Measurements from ENCODE around the gene LMO4.

LMO4 gene

DNA sequence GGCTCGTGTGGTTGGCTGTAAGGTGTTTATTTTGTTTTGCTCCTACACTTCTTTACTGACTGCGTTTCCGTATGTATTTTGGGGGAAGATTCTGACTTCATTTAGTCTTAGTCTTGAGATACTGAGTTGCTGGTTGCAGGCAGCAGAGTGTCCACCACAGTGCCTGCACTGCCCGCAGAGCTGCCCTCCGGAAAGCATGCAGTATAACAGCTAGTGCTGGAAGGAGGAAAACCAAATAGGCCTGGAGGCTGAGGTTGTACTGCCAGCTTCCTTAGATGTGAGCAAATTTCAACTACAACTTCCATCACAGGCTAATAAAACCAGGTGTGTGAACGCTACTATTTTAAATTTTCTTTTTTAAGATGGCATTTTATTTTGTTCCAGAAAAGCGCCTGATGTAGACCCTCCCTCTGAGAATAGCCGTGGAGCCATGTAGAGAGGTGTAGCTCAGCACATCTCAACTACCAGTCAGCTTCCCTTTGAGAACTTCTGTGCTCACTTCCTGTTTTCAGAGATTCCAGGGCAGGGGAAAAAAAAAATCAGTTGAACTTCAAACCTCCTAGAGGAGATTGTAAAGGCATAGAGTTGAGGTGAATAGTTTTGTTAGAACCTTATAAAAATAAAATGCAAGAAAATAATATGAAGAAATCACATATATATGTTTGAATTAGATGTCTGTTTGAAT, 17.6 kb downstream of the LMO4 start:
- no peaks in the 10 kb centered on the region for H3K9me3 ChIP-seq (ENCODE audit: control insufficient read depth, low read depth, low read length)
- H3K36me3 ChIP-seq (ENCODE audit: control insufficient read depth, low read depth, low read length), result peaks cover 40% of the 10 kb centered on the region
- no peaks in the 10 kb centered on the region for H3K4me1 ChIP-seq (ENCODE audit: control insufficient read depth, low read depth, low read length)
- no peak overlapping the region for H3K9ac ChIP-seq (ENCODE audit: low read length)
- no peak overlapping the region for H3K27ac ChIP-seq (ENCODE audit: low read length)
- no peak overlapping the region for H3K4me3 ChIP-seq (ENCODE audit: low read length)
- H3K27me3 ChIP-seq (ENCODE audit: control insufficient read depth, insufficient read depth, low read length), result no peaks in the 10 kb centered on the region

DNA sequence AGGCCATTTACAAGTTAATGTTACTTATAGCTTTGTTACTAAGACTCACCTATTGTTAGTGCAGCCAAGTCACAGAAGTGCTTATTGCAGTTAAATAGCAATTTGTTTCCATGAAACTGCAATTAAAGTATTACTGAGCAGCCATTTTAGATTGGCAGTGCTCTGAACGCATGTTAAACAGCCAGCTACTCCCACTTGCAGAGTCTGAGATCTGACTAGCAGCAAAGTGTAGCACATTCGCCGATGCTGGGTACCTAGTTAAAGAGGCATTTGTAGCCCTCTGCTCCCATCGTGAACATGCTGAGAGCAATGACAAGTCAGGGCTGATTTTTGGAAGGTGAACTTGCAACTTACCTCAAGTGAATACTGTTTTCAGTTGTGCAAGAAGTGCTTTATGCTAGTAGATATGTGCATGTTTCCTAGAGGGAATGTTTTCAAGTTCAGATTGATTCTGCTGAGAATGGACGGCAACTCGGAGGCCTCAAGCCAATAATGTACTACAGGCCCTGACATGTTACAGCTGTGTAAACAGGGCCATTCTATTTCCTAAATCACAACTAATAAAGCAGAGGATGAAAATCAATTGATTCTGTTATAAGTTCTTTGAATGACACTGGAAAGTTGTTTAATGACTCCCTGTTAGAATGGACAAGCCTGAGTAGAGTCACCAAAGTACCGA, 19.8 kb downstream of the LMO4 start:
- Histone ChIP-seq H3K4me1 (ENCODE audit: control insufficient read depth, low read depth, low read length) (peaks cover 10% of the 10 kb centered on the region), H3K36me3 (ENCODE audit: control insufficient read depth, low read depth, low read length) (peaks cover 18% of the 10 kb centered on the region), H3K9me3 (ENCODE audit: control insufficient read depth, low read depth, low read length) (no peaks in the 10 kb centered on the region), H3K4me3 (ENCODE audit: low read length) (no peak overlapping the region), H3K27me3 (ENCODE audit: control insufficient read depth, insufficient read depth, low read length) (no peaks in the 10 kb centered on the region), H3K27ac (ENCODE audit: low read length) (no peak overlapping the region), H3K9ac (ENCODE audit: low read length) (no peak overlapping the region)

DNA sequence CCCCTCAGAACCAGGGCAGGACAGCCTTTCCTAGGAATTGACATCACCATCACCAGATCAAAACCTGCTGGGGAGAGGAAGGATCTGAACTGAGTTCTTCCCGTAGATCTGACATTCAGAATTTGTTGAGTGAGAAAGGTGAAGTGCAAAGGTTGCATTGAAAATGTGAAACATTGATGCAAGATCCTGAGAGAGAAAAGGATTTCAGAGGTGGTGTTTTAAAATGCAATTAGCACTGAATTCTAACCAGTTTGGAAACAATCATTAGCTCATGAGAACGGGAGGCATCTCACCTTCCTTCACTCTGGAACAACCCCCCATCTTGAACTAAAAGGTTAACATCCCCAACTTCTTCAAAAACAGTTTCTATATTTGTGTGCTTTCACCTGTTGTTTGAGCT, 20.4 kb downstream of the LMO4 start:
- H3K36me3 ChIP-seq (ENCODE audit: control insufficient read depth, low read depth, low read length), result peaks cover 12% of the 10 kb centered on the region
- H3K27me3 ChIP-seq (ENCODE audit: control insufficient read depth, insufficient read depth, low read length), result no peaks in the 10 kb centered on the region
- peaks cover 10% of the 10 kb centered on the region for H3K4me1 ChIP-seq (ENCODE audit: control insufficient read depth, low read depth, low read length)
- H3K9ac ChIP-seq (ENCODE audit: low read length), result no peak overlapping the region
- H3K27ac ChIP-seq (ENCODE audit: low read length), result no peak overlapping the region
- no peaks in the 10 kb centered on the region for H3K9me3 ChIP-seq (ENCODE audit: control insufficient read depth, low read depth, low read length)
- no peak overlapping the region for H3K4me3 ChIP-seq (ENCODE audit: low read length)

DNA sequence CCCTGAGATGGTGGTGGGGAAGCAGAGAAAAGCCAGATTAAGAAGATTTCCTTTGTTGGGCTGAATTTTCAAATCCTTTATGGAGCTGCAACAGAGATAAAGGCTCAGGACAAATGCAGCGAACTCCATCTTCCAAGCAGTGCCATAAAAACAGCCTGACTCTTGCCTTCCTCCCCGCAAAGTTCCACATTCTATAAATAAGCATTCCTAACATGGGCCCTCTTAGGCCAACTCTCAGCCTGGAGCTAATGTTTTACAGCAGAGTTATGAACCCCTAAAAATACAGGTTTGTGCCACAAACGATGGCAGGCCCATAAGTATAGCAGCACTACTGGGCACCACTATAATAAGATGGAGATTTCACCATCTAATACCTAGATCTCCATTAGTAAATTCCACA, 27.2 kb downstream of the LMO4 start:
- Histone ChIP-seq H3K4me3 (ENCODE audit: low read length) (no peak overlapping the region), H3K27ac (ENCODE audit: low read length) (no peak overlapping the region), H3K36me3 (ENCODE audit: control insufficient read depth, low read depth, low read length) (no peaks in the 10 kb centered on the region), H3K9ac (ENCODE audit: low read length) (no peak overlapping the region), H3K4me1 (ENCODE audit: control insufficient read depth, low read depth, low read length) (peaks cover 10% of the 10 kb centered on the region), H3K9me3 (ENCODE audit: control insufficient read depth, low read depth, low read length) (no peaks in the 10 kb centered on the region), H3K27me3 (ENCODE audit: control insufficient read depth, insufficient read depth, low read length) (no peaks in the 10 kb centered on the region)

DNA sequence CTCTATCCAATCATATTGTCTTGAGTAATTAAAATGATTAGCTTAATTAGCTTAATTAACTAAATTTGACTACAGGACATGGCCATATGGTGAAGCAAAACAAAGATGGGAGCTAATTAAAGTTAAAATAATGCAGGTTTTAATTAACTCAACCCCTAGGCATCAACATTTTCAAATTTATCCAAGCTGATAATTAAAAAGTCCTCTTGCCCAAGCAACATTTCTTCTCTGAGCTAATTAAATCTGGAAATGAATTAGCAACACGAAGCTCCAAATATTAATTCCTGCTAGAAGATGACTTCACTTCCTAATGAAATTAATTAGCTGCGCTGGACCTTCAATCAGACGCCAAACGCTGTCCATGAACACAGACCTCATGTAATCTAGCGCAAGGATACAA, 27.9 kb downstream of the LMO4 start:
- Histone ChIP-seq H3K4me1 (ENCODE audit: control insufficient read depth, low read depth, low read length) (peaks cover 9% of the 10 kb centered on the region), H3K27me3 (ENCODE audit: control insufficient read depth, insufficient read depth, low read length) (no peaks in the 10 kb centered on the region), H3K36me3 (ENCODE audit: control insufficient read depth, low read depth, low read length) (no peaks in the 10 kb centered on the region), H3K4me3 (ENCODE audit: low read length) (no peak overlapping the region), H3K27ac (ENCODE audit: low read length) (no peak overlapping the region), H3K9ac (ENCODE audit: low read length) (no peak overlapping the region), H3K9me3 (ENCODE audit: control insufficient read depth, low read depth, low read length) (no peaks in the 10 kb centered on the region)

DNA sequence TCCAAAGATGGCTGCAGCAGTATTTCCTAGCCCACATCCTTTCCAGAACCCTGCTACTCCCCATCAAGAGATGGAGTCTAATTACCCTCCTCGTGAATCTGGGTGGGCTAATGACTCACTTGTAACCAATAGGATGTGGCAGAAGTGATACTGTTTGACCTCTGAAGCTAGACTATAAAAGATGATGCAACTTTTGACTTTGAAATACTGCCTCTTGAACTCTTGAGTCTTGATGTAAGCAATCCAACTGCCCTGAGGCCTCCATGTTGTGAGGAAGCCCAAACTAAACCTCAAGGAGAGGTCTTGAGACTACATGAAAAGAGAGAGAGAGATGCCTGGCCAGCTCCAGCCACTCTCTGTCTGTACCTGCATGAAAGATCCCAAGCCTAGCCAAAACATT, 29.5 kb downstream of the LMO4 start:
- no peaks in the 10 kb centered on the region for H3K36me3 ChIP-seq (ENCODE audit: control insufficient read depth, low read depth, low read length)
- no peaks in the 10 kb centered on the region for H3K9me3 ChIP-seq (ENCODE audit: control insufficient read depth, low read depth, low read length)
- H3K27ac ChIP-seq (ENCODE audit: low read length), result no peak overlapping the region
- H3K4me1 ChIP-seq (ENCODE audit: control insufficient read depth, low read depth, low read length), result no peaks in the 10 kb centered on the region
- no peaks in the 10 kb centered on the region for H3K27me3 ChIP-seq (ENCODE audit: control insufficient read depth, insufficient read depth, low read length)
- H3K9ac ChIP-seq (ENCODE audit: low read length), result no peak overlapping the region
- no peak overlapping the region for H3K4me3 ChIP-seq (ENCODE audit: low read length)

DNA sequence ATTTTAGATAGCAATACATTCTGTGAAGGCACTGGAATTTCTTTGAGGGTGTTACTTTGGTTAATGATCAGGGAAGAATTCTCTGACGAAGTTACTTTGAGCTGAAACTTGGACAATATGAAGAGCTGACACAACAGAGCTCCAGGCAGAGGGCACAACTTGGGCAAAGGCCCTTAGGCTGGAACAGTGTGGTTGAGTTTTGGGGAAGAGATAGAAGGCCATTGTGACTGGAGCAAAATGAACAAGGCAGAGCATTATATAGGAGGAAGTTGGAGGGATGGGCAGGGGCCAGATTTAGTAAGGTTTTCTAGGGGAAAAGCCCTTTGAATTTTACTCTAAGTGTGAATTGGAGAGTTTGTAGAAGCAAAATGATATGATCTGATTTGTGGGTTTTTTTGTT, 30.9 kb downstream of the LMO4 start:
- Histone ChIP-seq H3K36me3 (ENCODE audit: control insufficient read depth, low read depth, low read length) (no peaks in the 10 kb centered on the region), H3K9ac (ENCODE audit: low read length) (no peak overlapping the region), H3K27ac (ENCODE audit: low read length) (no peak overlapping the region), H3K4me3 (ENCODE audit: low read length) (no peak overlapping the region), H3K27me3 (ENCODE audit: control insufficient read depth, insufficient read depth, low read length) (no peaks in the 10 kb centered on the region), H3K4me1 (ENCODE audit: control insufficient read depth, low read depth, low read length) (no peaks in the 10 kb centered on the region), H3K9me3 (ENCODE audit: control insufficient read depth, low read depth, low read length) (no peaks in the 10 kb centered on the region)

- Histone ChIP-seq H3K4me3 (ENCODE audit: low read length) (no peak overlapping the region), H3K27ac (ENCODE audit: low read length) (no peak overlapping the region)
Measured at GRCh38 chr1:87362063-87362833, 33.6 kb downstream of the LMO4 start.

DNA sequence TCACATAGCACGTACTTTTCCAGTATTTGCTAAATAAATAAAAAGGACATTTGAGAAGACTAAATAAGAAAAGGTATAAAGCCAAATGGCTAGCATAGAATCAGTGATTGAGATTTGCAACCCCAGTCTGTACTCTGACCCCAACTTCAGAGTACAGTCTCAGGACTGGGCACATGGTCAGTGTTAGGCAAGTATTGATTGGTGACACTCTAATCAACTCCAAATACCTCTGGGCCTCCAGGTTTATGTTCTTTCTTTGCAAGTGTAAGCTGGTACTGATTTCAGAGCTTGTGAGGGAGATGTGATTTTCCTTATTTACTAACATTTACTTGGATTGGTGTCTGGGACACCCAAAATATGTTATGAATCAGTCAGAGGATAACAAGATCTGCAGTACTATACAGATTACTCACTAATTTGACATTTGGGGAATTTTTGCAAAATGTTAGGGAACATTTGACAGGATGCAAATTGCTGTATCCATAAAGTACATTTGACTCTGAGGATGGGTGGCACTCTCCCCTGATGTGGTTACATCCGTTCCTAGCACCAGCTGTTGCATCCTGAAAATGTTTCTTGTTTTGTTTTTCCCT, 34.2 kb downstream of the LMO4 start:
- H3K27ac ChIP-seq (ENCODE audit: low read length), result no peak overlapping the region

More at GRCh38 chr1:87362063-87362833, 33.6 kb downstream of the LMO4 start:
- H3K4me1 ChIP-seq (ENCODE audit: control insufficient read depth, low read depth, low read length), result no peaks in the 10 kb centered on the region
- no peaks in the 10 kb centered on the region for H3K27me3 ChIP-seq (ENCODE audit: control insufficient read depth, insufficient read depth, low read length)
- H3K9ac ChIP-seq (ENCODE audit: low read length), result no peak overlapping the region
- no peaks in the 10 kb centered on the region for H3K36me3 ChIP-seq (ENCODE audit: control insufficient read depth, low read depth, low read length)
- no peaks in the 10 kb centered on the region for H3K9me3 ChIP-seq (ENCODE audit: control insufficient read depth, low read depth, low read length)

DNA sequence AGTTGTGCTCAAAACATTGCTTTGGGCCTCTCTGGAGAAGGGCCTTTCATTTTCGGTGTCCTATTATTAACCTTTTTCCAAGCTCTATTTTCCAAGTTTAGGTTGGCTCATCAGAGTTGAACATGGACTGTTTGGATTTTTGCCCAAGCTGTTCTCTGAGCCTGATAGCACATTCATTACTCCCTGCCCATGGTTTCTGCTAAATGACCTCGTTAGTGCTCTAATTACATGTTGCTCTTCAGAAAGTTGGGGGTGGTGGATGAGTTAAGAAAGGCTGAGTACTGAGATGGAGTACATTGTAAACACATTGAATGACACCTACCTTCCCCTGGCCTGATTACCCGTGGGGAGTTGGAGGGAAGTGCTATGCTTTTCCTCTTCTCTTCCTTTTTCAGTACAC, 38.9 kb downstream of the LMO4 start:
- Histone ChIP-seq H3K9ac (ENCODE audit: low read length) (no peak overlapping the region), H3K27ac (ENCODE audit: low read length) (no peak overlapping the region), H3K4me3 (ENCODE audit: low read length) (no peak overlapping the region), H3K36me3 (ENCODE audit: control insufficient read depth, low read depth, low read length) (no peaks in the 10 kb centered on the region), H3K27me3 (ENCODE audit: control insufficient read depth, insufficient read depth, low read length) (no peaks in the 10 kb centered on the region), H3K4me1 (ENCODE audit: control insufficient read depth, low read depth, low read length) (peaks cover 9% of the 10 kb centered on the region), H3K9me3 (ENCODE audit: control insufficient read depth, low read depth, low read length) (no peaks in the 10 kb centered on the region)

More for the DNA sequence above, 34.2 kb downstream of the LMO4 start:
- no peak overlapping the region for H3K9ac ChIP-seq (ENCODE audit: low read length)
- H3K36me3 ChIP-seq (ENCODE audit: control insufficient read depth, low read depth, low read length), result no peaks in the 10 kb centered on the region
- H3K4me3 ChIP-seq (ENCODE audit: low read length), result no peak overlapping the region
- H3K4me1 ChIP-seq (ENCODE audit: control insufficient read depth, low read depth, low read length), result no peaks in the 10 kb centered on the region
- H3K9me3 ChIP-seq (ENCODE audit: control insufficient read depth, low read depth, low read length), result no peaks in the 10 kb centered on the region
- H3K27me3 ChIP-seq (ENCODE audit: control insufficient read depth, insufficient read depth, low read length), result no peaks in the 10 kb centered on the region

- Histone ChIP-seq H3K27me3 (ENCODE audit: control insufficient read depth, insufficient read depth, low read length) (no peaks in the 10 kb centered on the region), H3K36me3 (ENCODE audit: control insufficient read depth, low read depth, low read length) (no peaks in the 10 kb centered on the region), H3K4me3 (ENCODE audit: low read length) (no peak overlapping the region), H3K9ac (ENCODE audit: low read length) (no peak overlapping the region), H3K27ac (ENCODE audit: low read length) (no peak overlapping the region), H3K4me1 (ENCODE audit: control insufficient read depth, low read depth, low read length) (peaks cover 9% of the 10 kb centered on the region), H3K9me3 (ENCODE audit: control insufficient read depth, low read depth, low read length) (no peaks in the 10 kb centered on the region)
Measured at GRCh38 chr1:87368907-87369306, 40.2 kb downstream of the LMO4 start.

Measured in iPS-18a (cell line).